Mesenchymal stem cell (in vitro differentiated cells and primary cell): Measurements from ENCODE around the gene ZNF282.

ENCODE experiments used
- DNase-seq: peaks from one replicate; pipeline ENCODE4 v3.0.0-alpha.2; 2013
- H2AFZ ChIP-seq: one replicate; pipeline ENCODE4 v1.6.1; 2013; ENCODE audit warnings: low read depth, mild to moderate bottlenecking, control low read depth, inconsistent platforms, low read length, moderate library complexity
- H2AK5ac ChIP-seq: 2 replicates; pipeline ENCODE4 v1.6.1; 2013; ENCODE audit warnings: low read length, moderate library complexity, mild to moderate bottlenecking, inconsistent platforms; ENCODE audit not compliant: severe bottlenecking
- H2BK120ac ChIP-seq: one replicate; pipeline ENCODE4 v1.6.1; 2013; ENCODE audit warnings: low read depth, mild to moderate bottlenecking, inconsistent platforms, low read length, moderate library complexity
- H2BK12ac ChIP-seq, 2 experiments: one replicate each; pipeline ENCODE4 v1.6.1; 2013; ENCODE audit warnings: inconsistent platforms in 2 of 2, low read length in 2 of 2, mild to moderate bottlenecking in 2 of 2, moderate library complexity in 2 of 2, control low read depth in 1 of 2
- H2BK15ac ChIP-seq: one replicate; pipeline ENCODE4 v1.6.1; 2013; ENCODE audit warnings: mild to moderate bottlenecking, low read depth, inconsistent platforms; ENCODE audit not compliant: poor library complexity, severe bottlenecking
- H2BK5ac ChIP-seq: 2 replicates; pipeline ENCODE4 v1.6.1; 2013; ENCODE audit warnings: low read depth, mild to moderate bottlenecking, low read length, control low read depth, inconsistent platforms; ENCODE audit not compliant: poor library complexity, severe bottlenecking
- H3K14ac ChIP-seq, 2 experiments: one replicate each; pipeline ENCODE4 v1.6.1; 2013; ENCODE audit warnings: inconsistent platforms in 2 of 2, low read length in 2 of 2, control low read depth in 1 of 2, mild to moderate bottlenecking in 1 of 2, moderate library complexity in 1 of 2
- H3K18ac ChIP-seq, 2 experiments: one replicate each; pipeline ENCODE4 v1.6.1; 2013; ENCODE audit warnings: inconsistent platforms in 2 of 2, low read length in 2 of 2, control low read depth in 1 of 2, low read depth in 1 of 2, mild to moderate bottlenecking in 1 of 2
- H3K23ac ChIP-seq, 2 experiments: one replicate each; pipeline ENCODE4 v1.6.1; 2013; ENCODE audit warnings: inconsistent platforms in 2 of 2, low read length in 2 of 2, mild to moderate bottlenecking in 2 of 2, moderate library complexity in 2 of 2, control low read depth in 1 of 2
- H3K27ac ChIP-seq: 2 replicates; pipeline ENCODE4 v1.5.1; 2013; ENCODE audit warnings: mild to moderate bottlenecking, moderate library complexity, low read length, control low read depth, inconsistent platforms; ENCODE audit not compliant: poor library complexity, severe bottlenecking
- H3K27me3 ChIP-seq, 2 experiments: 2 replicates each; pipeline versions ENCODE4 v1.6.1 to v1.7.0; 2013; ENCODE audit warnings: low read length in 2 of 2, mild to moderate bottlenecking in 2 of 2, moderate library complexity in 2 of 2, control low read depth in 1 of 2, inconsistent platforms in 1 of 2; ENCODE audit not compliant: control insufficient read depth in 1 of 2, insufficient read depth in 1 of 2
- H3K36me3 ChIP-seq, 2 experiments: 2 replicates each; pipeline versions ENCODE4 v1.6.1 to v1.7.0; 2013; ENCODE audit warnings: low read length in 2 of 2, control low read depth in 1 of 2, inconsistent platforms in 1 of 2, low read depth in 1 of 2, mild to moderate bottlenecking in 1 of 2; ENCODE audit not compliant: insufficient read depth in 2 of 2, control insufficient read depth in 1 of 2
- H3K4ac ChIP-seq, 2 experiments: one replicate each; pipeline ENCODE4 v1.6.1; 2013; ENCODE audit warnings: inconsistent platforms in 2 of 2, low read length in 2 of 2, mild to moderate bottlenecking in 2 of 2, moderate library complexity in 2 of 2, control low read depth in 1 of 2, low read depth in 1 of 2
- H3K4me1 ChIP-seq: 2 replicates; pipeline ENCODE4 v1.6.1; 2013; ENCODE audit warnings: low read depth, low read length, control low read depth; ENCODE audit not compliant: control insufficient read depth, insufficient read depth
- H3K4me2 ChIP-seq: 2 replicates; pipeline ENCODE4 v1.6.1; 2013; ENCODE audit warnings: low read length, mild to moderate bottlenecking, inconsistent platforms; ENCODE audit not compliant: poor library complexity, severe bottlenecking
- H3K4me3 ChIP-seq, 2 experiments: 2 replicates each; pipeline versions ENCODE4 v1.5.1 to v1.7.0; 2013; ENCODE audit warnings: low read length in 2 of 2, mild to moderate bottlenecking in 2 of 2, control low read depth in 1 of 2, low read depth in 1 of 2; ENCODE audit not compliant: insufficient read depth in 1 of 2
- H3K79me1 ChIP-seq: replicated peaks from 2 replicates; pipeline ENCODE4 v1.6.1; 2013; ENCODE audit warnings: mild to moderate bottlenecking, control low read depth, low read length, inconsistent platforms; ENCODE audit not compliant: poor library complexity, severe bottlenecking
- H3K9ac ChIP-seq: 2 replicates; pipeline ENCODE4 v1.7.0; 2013; ENCODE audit warnings: mild to moderate bottlenecking, low read length, moderate library complexity
- H3K9me3 ChIP-seq: 2 replicates; pipeline ENCODE4 v1.7.0; 2013; ENCODE audit warnings: mild to moderate bottlenecking, low read length; ENCODE audit not compliant: control insufficient read depth
- H4K8ac ChIP-seq: one replicate; pipeline ENCODE4 v1.6.1; 2013; ENCODE audit warnings: inconsistent platforms, mild to moderate bottlenecking, low read length, moderate library complexity
- H4K91ac ChIP-seq: one replicate; pipeline ENCODE4 v1.6.1; 2013; ENCODE audit warnings: mild to moderate bottlenecking, low read length, inconsistent platforms
- WGBS: methylation state at CpG from one replicate; pipeline ENCODE4 v1.1.7; 2013; ENCODE audit warnings: mixed read lengths; 5-methylcytosine and 5-hydroxymethylcytosine counted together

ZNF282 gene

DNA sequence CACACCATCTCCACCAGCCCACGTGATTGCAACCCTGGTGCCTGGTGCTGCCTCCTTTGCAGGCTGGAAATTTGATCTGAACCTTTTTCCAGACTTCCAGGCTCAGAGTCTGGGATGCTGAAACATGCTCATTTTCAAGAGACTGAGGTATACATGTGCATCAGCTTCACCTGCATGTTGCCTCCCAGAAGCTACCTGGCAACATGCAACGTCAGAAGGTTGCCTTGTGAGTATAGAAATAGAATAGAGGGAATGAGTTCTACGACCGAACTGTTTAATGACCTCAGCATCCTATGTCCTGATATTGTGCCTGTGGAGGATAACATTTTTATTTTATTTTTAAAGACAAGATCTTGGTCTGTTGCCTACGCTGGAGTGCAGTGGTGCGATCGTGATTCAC is 42.2 kb downstream of the ZNF282 start:
- Histone ChIP-seq H3K9me3 (no peaks in the 10 kb centered on the region), H4K8ac (no peak overlapping the region), H3K27me3 (no peaks in the 10 kb centered on the region), H2BK15ac (no peak overlapping the region), H2BK5ac (no peak overlapping the region), H2AFZ (no peak overlapping the region), H3K18ac (no peak overlapping the region), H3K23ac (no peak overlapping the region), H2BK12ac (no peak overlapping the region), H3K4me1 (peaks cover 12% of the 10 kb centered on the region), H4K91ac (no peak overlapping the region), H3K4me3 (no peak overlapping the region), H3K14ac (no peak overlapping the region), H3K36me3 (no peaks in the 10 kb centered on the region), H2AK5ac (no peak overlapping the region), H2BK120ac (no peak overlapping the region), H3K4ac (no peak overlapping the region), H3K4me2 (no peak overlapping the region), H3K27ac (no peak overlapping the region), H3K9ac (no peak overlapping the region), H3K79me1 (peaks cover 2% of the 10 kb centered on the region)
- WGBS = 84% methylated on average over 7 of the region's 7 CpGs
- DNase-seq = no peak

DNA sequence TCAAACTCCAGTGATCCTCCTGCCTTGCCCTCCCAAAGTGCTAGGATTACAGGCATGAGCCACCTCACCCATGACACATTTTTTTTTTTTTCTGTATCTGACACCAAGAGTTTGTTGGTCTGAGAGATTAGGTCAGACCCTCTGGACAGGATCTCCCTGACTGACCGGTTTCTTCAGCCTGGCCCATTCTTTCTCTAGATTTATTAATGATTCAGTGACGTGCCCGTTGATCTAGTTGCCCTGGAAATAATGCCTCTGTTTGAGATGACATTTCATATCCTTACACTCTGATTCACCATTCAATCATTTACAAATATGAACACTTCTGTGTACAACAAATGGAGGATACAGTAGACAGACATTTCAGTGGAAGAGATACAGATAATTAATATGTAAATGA is 42.7 kb downstream of the ZNF282 start:
- H4K8ac ChIP-seq = no peak overlapping the region

DNA sequence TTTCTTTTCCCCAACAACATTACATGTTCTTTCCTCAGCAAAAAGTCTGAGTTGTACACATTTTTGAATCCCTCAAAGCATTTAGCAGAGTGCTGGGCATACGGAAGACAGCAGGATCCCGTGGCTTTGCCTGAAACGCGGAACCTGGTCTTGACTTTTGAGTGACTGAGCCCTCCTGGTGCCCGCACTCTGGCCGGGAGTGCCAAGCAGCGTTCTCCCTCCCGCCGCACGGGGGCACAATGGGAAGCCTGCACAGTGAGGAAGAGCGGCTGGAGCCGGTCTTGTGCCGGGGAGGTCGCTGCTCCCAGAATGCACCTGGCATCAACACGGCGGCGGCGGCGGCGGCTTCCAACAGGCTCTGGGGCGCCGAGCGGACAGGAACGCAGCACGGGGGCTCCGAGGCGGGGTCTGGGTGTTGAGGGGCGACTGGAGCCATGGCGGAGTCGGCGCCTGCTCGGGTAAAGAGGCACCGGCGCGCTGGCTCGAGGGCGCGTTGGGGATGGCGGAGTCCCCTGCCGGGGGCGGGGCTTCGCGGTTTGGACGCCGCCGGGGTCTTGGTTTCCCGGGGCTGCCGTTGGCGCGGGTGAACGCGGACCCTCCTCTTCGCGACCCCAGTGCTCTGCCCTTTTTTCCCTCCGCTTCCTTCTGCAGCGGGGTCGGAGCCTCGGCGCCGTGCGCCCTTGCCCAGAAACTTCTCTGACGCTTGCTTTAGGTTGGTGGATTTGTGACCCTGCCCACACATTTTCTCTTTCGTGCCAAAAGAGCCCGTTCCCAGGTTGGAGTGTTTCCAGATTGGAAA is 44.2 kb downstream of the ZNF282 start, which contains the start of gene ZNF212:
ZNF212 (plus strand) TSS at position 307 of the 799 bp plus-strand sequence; CDS start at position 435, 128 bp downstream.
- peak within 1 kb of the TSS; percentile 88 for H2BK120ac ChIP-seq
- H2AK5ac ChIP-seq = no peak within 1 kb of the TSS
- H3K27ac ChIP-seq = no peak within 1 kb of the TSS
- peaks cover 4% of the 10 kb centered on the region for H3K9me3 ChIP-seq
- H2AFZ ChIP-seq = peak within 1 kb of the TSS; percentile 89
- H3K4ac ChIP-seq = peak within 1 kb of the TSS in 1 of 2 experiments; percentile 67
- under 1% methylated on average over 64 of the region's 64 CpGs for WGBS
- no peak within 1 kb of the TSS for H2BK12ac ChIP-seq
- H3K14ac ChIP-seq = no peak within 1 kb of the TSS
- peak within 1 kb of the TSS; percentile 52 to 94 for H3K18ac ChIP-seq
- H3K9ac ChIP-seq = peak within 1 kb of the TSS; percentile 99
- peak; percentile 89 for DNase-seq
- H2BK15ac ChIP-seq = no peak within 1 kb of the TSS
- H4K91ac ChIP-seq = no peak within 1 kb of the TSS
- H2BK5ac ChIP-seq = no peak within 1 kb of the TSS
- H3K27me3 ChIP-seq = no peaks in the 10 kb centered on the region
- peak within 1 kb of the TSS; percentile 78 for H3K4me2 ChIP-seq
- no peaks in the 10 kb centered on the region for H3K36me3 ChIP-seq
- no peak within 1 kb of the TSS for H3K23ac ChIP-seq
- peak within 1 kb of the TSS; percentile 98 for H4K8ac ChIP-seq
- peaks cover 6% of the 10 kb centered on the region for H3K4me1 ChIP-seq
- H3K79me1 ChIP-seq = peaks cover 3% of the 10 kb centered on the region
- H3K4me3 ChIP-seq = peak within 1 kb of the TSS; percentile 75 to 99

More for the DNA sequence above, 42.7 kb downstream of the ZNF282 start:
- Histone ChIP-seq H2BK15ac (no peak overlapping the region), H3K4me1 (peaks cover 11% of the 10 kb centered on the region), H4K91ac (no peak overlapping the region), H3K18ac (no peak overlapping the region), H3K14ac (no peak overlapping the region), H2AFZ (no peak overlapping the region), H3K79me1 (peaks cover 3% of the 10 kb centered on the region), H3K23ac (no peak overlapping the region), H2AK5ac (no peak overlapping the region), H3K27me3 (no peaks in the 10 kb centered on the region), H3K27ac (no peak overlapping the region), H2BK12ac (no peak overlapping the region), H3K4me2 (no peak overlapping the region), H2BK120ac (no peak overlapping the region), H3K36me3 (no peaks in the 10 kb centered on the region), H3K4ac (no peak overlapping the region), H3K9ac (no peak overlapping the region), H3K4me3 (no peak overlapping the region), H3K9me3 (peaks cover 3% of the 10 kb centered on the region), H2BK5ac (no peak overlapping the region)
- DNase-seq = no peak
- 81% methylated on average over 3 of the region's 3 CpGs for WGBS

DNA sequence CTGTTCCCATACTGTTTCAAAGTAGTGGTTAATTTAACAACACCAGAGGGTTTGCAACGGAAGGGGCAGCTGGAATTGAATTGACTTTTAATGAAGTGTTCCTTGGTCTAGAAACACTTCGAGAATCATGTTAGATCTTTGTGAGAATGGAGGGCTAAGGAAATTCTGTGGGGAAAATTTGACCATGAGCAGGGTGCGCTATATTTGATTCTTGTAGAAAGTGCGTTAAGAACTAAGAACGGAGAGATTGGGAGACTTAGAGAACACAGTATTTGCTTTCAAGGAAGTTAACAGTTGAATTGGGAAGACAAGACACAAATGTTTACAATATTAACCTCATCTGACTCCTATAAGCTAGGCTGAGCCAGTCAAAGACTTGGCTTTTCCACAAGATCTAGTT is 45.3 kb downstream of the ZNF282 start:
- peak overlapping the region in 1 of 2 experiments; percentile 99 for H3K4me3 ChIP-seq
- no peak overlapping the region for H2AFZ ChIP-seq
- no peak overlapping the region for H2AK5ac ChIP-seq
- peaks cover 6% of the 10 kb centered on the region for H3K4me1 ChIP-seq
- H3K9ac ChIP-seq = peak overlapping the region; percentile 99
- no peak for DNase-seq
- no peak overlapping the region for H2BK5ac ChIP-seq
- H2BK15ac ChIP-seq = no peak overlapping the region
- no peaks in the 10 kb centered on the region for H3K27me3 ChIP-seq
- H4K8ac ChIP-seq = no peak overlapping the region
- H2BK120ac ChIP-seq = no peak overlapping the region
- H3K27ac ChIP-seq = no peak overlapping the region
- H2BK12ac ChIP-seq = no peak overlapping the region
- H3K4ac ChIP-seq = no peak overlapping the region
- H3K14ac ChIP-seq = no peak overlapping the region
- WGBS = 92% methylated on average over 4 of the region's 5 CpGs
- H3K9me3 ChIP-seq = peaks cover 4% of the 10 kb centered on the region
- H3K36me3 ChIP-seq = no peaks in the 10 kb centered on the region
- peaks cover 4% of the 10 kb centered on the region for H3K79me1 ChIP-seq
- H3K23ac ChIP-seq = no peak overlapping the region
- peak overlapping the region; percentile 78 for H3K4me2 ChIP-seq
- H3K18ac ChIP-seq = no peak overlapping the region
- H4K91ac ChIP-seq = no peak overlapping the region
